K562 treated with DMSO at 1 percent for 48 hours (cell line): ENCODE results near the gene GCKR. TPM values are rescaled to one million over a fixed set of nuclear protein-coding genes. Genes with fewer than 3 reads are reported as not detected.

Source experiments
- total RNA-seq: library from RNA; unstranded; fragments of 300-600 nt; gene quantifications from 2 replicates; pipeline ENCODE4 v1.2.3, GENCODE V29; 2022; ENCODE audit warnings: low replicate concordance; ENCODE audit errors: extremely low read depth

The GCKR gene, protein sequence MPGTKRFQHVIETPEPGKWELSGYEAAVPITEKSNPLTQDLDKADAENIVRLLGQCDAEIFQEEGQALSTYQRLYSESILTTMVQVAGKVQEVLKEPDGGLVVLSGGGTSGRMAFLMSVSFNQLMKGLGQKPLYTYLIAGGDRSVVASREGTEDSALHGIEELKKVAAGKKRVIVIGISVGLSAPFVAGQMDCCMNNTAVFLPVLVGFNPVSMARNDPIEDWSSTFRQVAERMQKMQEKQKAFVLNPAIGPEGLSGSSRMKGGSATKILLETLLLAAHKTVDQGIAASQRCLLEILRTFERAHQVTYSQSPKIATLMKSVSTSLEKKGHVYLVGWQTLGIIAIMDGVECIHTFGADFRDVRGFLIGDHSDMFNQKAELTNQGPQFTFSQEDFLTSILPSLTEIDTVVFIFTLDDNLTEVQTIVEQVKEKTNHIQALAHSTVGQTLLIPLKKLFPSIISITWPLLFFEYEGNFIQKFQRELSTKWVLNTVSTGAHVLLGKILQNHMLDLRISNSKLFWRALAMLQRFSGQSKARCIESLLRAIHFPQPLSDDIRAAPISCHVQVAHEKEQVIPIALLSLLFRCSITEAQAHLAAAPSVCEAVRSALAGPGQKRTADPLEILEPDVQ
- total RNA-seq: not detected in 2 replicates

DNA sequence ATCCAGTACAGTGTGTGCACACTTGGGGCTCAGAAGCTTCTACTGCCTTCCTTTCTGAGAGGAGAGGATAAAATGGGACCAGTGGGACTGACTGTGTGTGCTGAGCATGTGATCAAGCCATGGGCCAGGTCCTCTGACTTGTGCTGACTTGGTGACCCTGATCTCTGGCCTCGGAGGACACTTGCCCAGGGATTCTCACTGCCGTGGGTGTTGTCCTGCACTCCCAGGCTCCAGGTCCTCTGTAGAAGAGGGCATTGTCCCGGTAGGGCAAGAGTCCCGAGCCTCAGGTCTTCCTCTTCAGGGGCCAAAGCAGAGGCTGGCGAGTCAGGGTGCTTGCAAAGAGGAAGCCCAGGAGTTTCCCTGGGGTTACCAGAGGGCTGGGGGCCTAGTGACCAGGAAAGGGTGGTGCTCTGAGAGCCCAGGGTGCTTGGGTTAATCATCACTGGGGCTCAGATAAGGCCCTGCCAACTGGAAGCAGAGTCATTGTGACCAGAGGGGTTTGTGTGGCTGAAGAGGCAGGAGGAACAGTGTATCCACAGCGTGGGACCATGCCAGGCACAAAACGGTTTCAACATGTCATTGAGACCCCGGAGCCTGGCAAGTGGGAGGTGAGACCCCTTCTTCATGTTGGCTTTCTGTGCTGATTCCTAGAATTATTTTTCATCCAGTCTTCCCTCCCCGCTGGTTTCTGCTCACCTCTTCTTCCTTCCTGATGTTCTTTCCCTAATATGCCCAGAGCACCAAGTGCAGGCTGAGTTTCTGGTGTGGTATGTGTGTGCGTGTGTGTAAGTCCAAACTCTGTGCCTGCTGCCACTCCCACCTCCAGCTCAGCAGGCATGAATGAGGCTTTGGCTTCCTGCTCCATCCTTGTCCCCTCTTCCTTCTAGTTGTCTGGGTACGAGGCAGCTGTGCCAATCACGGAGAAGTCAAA is at the start of gene GCKR:
GCKR (plus strand) TSS at position 483 of the 931 bp plus-strand sequence; CDS start at position 549, 66 bp downstream.

DNA sequence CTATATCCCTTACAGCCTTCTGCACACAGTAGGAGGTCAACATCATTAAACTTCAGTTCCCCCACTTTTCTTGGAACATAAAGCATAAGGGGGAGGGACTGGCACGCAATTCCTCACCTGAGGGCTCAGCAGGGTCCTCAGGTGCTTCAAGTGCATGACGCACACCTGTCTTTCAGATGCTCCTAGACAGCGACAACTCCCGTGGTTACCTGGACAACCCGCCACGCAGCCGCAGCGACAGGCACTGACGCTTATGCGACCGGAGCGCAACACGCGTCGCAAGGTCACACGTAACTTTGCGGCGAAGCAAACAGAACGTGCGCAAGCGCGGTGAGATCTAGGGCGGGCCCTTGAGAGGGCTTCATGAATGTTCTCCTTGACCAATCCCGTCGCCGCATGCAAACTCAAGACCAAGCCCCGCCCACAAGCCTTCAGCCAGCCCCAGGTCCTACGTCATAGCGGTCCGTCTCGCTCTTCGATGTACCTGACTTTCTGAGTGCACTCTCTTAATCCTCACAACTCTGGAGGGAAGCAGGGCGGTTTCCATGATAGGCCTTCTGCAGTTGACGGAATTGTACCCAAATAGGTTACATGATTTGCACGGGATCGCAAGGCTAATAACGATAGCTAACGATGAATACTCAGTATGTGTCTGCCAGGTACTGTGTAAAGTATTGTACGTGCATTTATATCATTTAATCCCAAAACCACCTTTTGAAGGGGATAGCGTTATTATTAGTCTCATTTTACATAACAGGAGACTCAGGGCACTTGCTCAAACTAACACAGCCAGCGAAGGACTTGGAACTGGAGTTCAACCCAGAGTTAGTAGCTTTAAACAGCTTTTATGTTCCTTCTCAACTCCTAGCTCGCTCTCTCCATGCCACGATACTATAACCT is 6.9 kb upstream of the GCKR start, which contains the start of gene IFT172:
IFT172 (minus strand) TSS at position 246 of the 900 bp plus-strand sequence; CDS start at position 156, 90 bp downstream.

DNA sequence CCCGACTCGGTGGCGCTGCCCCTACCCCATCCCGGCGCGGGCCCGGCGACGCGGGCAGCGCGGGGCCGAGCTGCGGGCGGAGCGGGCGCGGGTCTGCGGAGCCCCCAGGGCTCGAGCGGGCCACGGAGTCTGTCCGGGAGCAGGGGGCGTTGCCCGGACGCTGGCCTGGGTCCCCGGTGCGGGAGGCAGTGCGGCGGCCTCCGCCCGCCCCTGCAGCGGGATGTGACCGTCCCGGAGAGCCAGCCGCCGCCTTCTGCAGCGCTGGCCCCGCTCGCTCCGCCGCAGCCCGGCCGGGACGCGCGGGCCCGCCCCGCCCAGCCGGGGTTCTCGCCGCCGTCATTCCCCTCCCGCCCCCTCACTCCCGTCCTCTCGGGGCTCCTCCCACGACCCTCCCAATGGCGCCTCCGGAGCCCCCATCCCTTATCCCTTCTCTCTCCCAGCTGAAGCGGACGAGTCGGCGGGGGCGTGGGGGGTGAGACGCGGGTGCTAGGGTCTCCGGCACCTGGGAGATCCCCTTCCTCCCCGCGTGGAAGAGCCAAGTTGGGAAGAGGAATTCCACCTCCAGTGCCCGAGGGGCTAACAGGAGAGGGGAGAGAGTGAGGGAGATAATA is 1.6 kb upstream of the GCKR start, which contains the start of gene FNDC4:
FNDC4 (minus strand) TSS at position 257 of the 611 bp plus-strand sequence. CDS start 521 bp downstream, outside the sequence.

Other genes starting within 250 kb of the GCKR start
- not detected in 2 replicates for gene SLC30A3, start 233.8 kb upstream of the GCKR start, total RNA-seq
- not detected in 2 replicates for gene DNAJC5G, start 221.4 kb upstream of the GCKR start, total RNA-seq
- gene TRIM54, start 214.4 kb upstream of the GCKR start, total RNA-seq: not detected in 2 replicates
- gene UCN, start 188.4 kb upstream of the GCKR start, total RNA-seq: not detected in 2 replicates
- not detected in 2 replicates for gene MPV17, start 173.7 kb upstream of the GCKR start, total RNA-seq
- gene GTF3C2, start 140.1 kb upstream of the GCKR start, total RNA-seq: not detected in 2 replicates
- not detected in 2 replicates for gene EIF2B4, start 126.5 kb upstream of the GCKR start, total RNA-seq
- not detected in 2 replicates for gene SNX17, start 126.2 kb upstream of the GCKR start, total RNA-seq
- gene ZNF513, start 116.1 kb upstream of the GCKR start, total RNA-seq: not detected in 2 replicates
- not detected in 2 replicates for gene PPM1G, start 87.2 kb upstream of the GCKR start, total RNA-seq
- not detected in 2 replicates for gene NRBP1, start 68.2 kb upstream of the GCKR start, total RNA-seq
- gene KRTCAP3, start 54.5 kb upstream of the GCKR start, total RNA-seq: not detected in 2 replicates
- not detected in 2 replicates for gene IFT172, start 7.1 kb upstream of the GCKR start, total RNA-seq
- gene FNDC4, start 1.6 kb upstream of the GCKR start, total RNA-seq: not detected in 2 replicates
- gene ZNF512, start 86.2 kb downstream of the GCKR start, total RNA-seq: not detected in 2 replicates
- gene CCDC121, start 132.2 kb downstream of the GCKR start, total RNA-seq: not detected in 2 replicates
- not detected in 2 replicates for gene GPN1, start 132.2 kb downstream of the GCKR start, total RNA-seq
- gene SUPT7L, start 166.8 kb downstream of the GCKR start, total RNA-seq: not detected in 2 replicates
- gene SLC4A1AP, start 167.1 kb downstream of the GCKR start, total RNA-seq: not detected in 2 replicates